AG08395 (cell line): Measurements from ENCODE around the gene RFC4.

Source experiments
- DNase-seq: peaks from one replicate; pipeline ENCODE4 v3.0.0; 2012; ENCODE audit warnings: mixed read lengths, low spot score

The RFC4 gene

DNA sequence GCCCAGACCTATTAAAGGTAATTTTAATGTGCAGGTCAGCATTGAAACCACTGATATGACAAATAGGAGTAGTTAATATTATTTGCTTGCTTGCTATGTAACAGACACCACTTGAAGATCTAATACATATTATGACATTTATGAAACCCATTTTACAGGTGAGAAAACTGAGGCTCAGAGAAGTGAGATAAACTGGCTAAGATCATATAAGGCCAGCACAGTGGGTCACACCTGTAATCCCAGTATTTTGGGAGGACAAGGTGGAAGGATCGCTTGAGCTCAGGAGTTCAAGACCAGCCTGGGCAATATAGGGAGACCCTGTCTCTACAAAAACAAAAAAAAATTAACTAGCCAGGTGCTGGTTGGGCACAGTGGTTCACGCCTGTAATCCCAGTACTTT lies 56.0 kb downstream of the RFC4 start:
- DNase-seq: no peak

DNA sequence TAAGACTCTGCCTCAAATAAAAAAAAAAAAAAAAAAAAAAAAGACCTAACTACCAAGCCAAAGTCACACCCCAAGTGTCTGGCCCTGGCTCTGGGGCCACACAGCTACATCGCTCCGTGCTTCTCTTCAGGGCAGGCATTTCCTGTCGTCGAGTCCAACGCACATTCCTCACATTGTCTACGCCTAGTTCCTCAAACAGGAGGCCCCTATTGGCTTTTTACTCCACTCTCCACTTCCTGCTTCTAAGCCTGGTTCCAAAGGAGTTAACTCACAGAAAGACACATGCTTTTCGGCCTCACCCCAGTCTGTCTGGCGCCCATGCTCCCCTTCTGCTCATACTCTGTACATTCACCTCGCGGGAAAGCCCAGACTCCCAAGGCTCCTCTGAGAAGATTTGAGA lies 60.3 kb downstream of the RFC4 start:
- DNase-seq: peak; percentile 82

DNA sequence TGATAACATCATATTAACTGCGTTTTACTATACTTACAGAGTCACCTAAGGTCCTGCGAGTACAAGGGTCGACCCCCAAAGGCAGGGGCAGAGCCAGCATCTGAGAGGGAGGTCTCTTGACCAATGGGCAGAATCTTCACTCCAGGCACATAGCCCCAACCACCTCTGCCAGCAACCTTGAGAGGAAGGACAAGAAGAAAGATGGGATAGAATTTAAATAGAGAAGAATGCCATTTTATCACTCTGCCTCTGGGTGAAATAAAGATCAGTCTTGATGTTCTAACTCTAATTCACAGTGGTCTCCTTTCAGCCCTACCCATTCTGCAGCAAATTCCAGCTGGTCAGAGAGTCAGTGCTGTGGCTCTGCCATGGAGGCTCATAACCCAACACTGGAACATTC lies 62.6 kb downstream of the RFC4 start:
- DNase-seq: no peak

DNA sequence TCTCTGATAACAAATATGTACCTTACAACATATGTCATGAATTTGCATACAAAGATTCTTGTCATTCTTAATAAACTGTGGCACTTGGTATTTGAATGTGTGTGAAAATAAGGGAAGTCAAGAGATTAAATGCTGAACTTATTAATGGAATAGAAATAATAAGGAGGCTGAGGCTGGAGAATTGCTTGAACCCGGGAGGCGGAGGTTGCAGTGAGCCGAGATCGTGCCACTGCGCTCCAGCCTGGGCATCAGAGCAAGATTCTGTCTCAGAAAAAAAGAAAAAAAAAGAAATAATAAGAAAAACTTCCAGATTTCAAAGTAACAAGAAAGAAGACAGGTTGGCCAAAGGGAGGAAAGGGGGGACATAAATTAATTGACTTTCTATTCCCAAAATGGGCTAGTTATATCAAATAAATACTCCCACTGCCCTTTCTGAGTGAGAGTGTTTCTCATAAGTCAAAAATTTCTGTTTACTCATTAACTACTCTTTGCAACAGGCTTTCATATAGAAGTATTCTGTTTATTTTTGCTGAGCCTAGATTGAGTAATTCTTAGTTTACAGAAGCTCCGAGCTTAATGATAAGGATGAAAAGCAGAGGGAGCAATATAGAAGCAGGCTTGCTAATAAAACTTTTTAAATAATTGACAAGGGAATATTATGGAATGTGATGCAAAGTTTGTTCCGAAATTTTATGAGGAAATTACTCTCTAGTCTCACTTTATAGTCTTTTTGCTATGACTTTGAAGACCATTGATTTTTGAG lies 63.5 kb downstream of the RFC4 start:
- no peak for DNase-seq
